T-helper 1 cell (primary cell): Measurements from ENCODE around the gene B3GAT1.
"Not testable (repeated sequence)": the region's sequence is repeated elsewhere in the genome, so short reads cannot be mapped to it uniquely, and the experiment has no call there.

Experiments
- DNase-seq, 5 donors: peaks; one replicate each; pipeline ENCODE4 v3.0.0-alpha.2; 2012 to 2020

The B3GAT1 gene

GRCh38 chr11:134350381-134350780 lies 61.7 kb downstream of the B3GAT1 start:
- DNase-seq, result no peak

DNA sequence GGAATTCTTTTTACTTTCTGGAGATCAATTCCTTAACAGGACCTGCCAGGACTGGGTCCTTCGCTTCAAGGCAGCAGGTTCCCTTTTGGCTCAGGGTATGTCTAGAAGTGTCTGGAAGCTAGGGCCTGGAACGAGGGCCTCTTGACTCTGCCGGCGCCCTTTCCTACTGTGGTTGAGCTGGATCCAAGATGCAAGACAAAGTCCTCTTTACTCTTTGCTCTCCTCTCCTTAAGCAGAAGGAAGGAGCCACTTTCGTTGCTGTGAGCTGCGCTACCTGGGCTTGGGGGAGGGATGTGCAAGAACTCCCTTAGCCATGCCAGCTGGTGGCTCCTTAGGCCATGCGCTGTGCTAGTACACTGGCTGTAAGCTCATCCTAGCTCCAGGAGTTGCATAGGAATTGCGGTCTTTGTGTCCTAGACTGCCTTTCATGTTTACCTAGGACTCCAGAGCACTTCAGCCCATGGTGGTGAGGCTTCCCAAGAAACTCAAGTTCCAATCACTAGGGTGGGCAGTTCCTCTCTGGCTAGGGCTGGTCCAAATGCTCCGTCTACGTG lies 62.2 kb downstream of the B3GAT1 start:
- DNase-seq, result no peak

DNA sequence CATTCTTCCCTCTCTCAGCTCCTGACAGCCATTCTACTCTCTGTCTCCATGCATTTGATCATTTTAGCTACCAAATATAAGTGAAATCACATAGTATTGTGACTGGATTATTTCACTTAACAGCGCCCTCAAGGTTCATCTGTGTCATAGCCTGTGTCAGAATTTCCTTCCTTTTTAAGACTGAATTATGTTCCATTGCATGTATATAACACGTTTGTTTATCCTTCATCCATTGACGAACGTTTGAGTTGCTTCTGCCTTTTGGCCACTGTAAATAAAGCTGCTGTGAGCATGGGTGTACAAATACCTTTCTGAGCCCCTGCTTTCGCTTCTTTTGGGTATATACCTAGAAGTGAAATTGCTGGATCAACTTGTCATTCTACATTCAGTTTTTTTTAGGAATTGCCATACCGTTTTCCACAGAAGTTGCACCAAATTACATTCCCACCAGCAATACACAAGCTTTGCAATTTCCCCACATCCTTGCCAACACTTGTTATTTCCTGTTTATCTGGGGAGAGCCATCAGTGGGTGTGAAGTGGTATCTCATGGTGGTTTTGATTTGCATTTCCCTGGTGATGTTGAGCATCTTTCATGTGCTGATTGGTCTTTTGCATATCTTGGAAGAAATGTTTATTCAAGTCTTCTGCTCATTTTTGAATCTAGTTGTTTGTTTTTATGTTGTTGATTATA lies 62.8 kb downstream of the B3GAT1 start:
- DNase-seq, result peak in 1 of 5 donors; percentile 64

DNA sequence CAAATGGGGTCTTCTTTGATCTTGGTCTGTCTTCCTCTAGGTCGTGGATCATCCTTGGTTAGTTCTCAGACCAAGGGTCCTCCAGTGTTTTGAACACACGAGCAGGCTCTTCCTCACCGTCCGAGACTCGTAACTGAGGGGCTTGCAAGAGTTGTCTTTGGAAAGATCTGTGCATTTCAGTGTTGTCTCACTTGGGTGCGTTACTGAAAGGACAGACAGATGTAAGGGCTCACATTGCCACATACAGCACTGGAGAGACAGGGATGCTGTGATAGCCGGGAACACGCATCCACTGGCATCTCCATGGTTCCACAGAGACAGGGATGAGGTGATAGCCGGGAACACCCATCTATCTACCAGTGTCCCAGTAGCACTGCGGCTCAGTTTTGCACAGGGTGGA lies 64.6 kb downstream of the B3GAT1 start:
- DNase-seq, result no peak

DNA sequence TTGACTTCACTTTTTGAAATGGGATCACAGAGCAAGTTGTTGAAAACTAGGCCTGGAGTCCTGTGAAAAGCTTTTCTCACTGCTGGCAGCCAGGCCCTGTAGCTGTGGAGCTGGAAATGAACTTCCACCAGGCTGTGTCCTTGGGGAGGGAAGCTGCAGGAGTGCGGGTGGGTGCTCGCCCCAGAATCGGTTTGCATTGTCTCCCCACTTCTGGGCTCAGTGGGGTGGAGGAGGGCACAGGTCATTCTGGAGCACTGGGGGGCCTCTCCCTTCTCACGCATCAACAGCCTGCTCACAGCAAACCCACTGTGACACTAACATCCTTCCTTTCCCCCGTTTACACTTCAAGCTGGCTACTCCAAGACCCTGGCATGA lies 65.1 kb downstream of the B3GAT1 start:
- no peak for DNase-seq

DNA sequence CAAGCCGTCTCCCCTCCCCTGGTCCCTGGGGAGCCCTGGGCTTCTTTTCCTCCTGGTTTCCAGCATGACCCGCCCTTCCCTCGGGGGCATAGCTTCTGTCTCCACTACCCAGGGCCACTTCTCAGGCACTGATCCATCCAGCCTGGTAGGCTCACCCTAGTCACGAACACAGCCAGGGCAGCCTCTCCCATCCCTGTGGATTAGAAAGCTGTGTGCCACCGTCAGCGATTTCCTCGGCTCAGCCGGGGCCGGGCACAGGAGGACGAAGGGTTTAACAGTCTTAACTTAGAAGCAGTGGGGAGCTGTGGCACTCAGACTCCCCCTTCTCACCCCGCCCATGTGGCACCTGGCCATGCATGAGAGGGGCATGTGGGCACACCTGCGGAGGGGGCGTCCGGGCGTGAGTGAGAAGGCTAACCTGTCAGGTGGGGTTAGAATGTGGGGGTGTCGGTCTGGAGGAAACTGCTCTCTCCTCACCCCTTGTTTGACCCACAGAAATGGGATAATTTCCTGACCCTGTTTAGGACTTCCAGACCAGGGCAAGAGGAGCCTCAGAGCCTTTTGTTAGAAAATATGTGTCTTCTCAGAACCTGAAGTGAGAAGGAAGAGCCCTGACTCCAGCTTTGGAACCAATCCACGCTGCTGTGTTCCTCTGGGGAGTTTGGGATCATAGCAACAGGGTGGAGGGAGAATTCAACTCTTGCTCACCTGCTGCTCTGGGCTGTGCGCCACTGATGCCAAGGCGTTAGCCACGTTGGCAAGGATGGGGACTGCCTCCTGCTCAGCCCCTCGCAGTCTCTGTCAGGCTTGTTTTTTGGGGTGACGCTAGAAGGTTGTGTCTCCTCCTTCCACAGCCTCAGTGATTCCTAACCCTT lies 65.7 kb downstream of the B3GAT1 start:
- DNase-seq, result no peak

DNA sequence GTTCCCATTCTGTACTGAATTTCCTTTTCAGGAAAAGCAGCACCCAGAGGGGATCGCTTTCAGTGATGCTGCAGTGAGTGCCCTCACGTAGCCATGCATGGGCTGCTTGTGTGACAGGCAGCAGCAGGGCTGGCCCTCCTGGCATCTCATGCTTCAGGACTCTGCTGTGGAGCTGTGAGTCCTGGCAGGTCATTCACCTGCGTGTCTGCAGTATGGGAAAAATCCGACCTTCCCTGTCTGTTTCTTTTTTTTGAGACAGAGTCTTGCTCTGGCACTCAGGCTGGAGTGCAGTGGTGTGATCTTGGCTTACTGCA lies 66.8 kb downstream of the B3GAT1 start:
- DNase-seq, result no peak

DNA sequence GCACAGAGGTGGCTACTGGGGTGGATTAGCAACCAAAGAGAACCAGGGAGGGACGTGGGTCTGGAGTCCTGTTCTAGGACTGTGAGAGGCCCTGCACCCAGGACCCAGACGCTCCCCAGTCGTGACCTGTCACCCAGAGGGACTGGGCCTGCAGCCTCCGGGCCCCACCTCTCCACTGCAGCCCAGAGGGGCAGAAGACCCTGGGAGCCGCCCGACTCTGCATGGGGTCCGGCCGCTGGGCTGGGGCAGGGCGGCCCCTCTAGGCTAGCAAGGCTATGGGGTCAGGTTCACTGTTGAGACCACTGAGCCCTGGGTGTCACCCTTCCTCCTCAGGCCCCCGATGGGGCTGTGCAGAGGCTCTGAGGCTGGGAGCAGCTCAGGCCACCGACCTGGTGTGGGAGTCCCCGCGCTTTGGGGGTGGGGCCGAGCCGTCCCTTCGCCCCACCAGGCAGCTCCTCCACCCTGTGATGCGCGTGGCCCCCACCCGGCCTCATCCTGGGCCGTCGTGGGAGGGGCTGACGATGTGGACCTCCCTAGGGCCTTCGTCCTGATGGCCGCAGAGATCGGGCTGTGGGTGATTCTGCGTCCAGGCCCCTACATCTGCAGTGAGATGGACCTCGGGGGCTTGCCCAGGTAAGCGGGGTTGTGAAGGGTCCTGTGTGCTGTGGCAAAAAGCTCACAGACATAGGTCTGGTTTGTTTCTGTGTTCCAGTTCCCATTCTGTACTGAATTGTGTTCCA lies 67.4 kb downstream of the B3GAT1 start:
- DNase-seq, result not testable (repeated sequence)

DNA sequence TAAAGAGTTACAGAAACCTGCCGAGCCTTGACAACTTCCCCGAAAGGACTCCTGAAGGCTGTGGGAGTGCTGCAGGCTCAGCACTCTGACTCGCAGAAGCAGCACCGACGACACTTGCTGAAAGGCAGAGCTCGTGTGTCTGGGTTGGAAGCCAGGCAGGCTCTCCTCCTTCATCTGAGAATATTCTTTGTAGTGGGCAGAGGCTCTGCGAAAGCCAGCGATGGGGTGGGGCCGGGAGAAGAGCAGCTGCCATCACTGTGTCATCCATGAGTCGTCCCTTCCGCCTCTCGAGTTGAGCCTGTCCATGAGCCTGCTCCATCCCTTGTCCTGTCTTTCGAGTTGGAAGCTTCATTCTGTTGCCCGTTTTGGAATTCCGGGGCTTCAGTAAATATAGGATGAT lies 68.4 kb downstream of the B3GAT1 start:
- no peak for DNase-seq

DNA sequence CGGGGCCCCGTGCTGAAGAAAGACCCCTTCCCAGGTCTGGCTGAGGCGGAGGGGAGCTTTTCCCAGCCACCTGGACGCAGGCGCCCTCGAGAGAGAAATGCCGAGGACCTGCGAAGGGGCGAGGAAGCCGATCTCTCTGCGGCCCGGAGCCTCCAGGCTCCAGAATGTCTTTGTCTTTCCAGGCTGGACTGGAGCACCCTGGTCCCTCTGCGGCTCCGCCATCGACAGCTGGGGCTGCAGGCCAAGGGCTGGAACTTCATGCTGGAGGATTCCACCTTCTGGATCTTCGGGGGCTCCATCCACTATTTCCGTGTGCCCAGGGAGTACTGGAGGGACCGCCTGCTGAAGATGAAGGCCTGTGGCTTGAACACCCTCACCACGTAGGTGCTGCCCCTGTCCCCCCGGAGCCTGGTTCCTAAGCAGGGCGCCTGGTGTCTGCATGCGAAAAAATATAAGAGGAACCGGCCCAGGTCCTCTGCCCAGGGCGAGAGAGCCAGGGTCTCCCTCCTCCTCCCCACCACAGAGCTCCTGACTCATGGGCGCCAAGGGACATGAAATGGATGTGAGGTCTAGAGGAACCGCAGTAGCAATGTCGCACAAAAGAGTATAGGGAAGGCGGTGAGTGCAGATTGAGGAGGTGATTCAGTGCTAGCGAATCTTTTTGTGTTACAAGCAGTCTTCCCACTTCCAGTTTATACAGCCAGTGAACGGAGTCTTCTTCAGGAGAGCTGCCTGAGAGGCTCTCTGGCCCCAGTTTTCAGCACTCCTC lies 69.3 kb downstream of the B3GAT1 start:
- DNase-seq, result no peak

DNA sequence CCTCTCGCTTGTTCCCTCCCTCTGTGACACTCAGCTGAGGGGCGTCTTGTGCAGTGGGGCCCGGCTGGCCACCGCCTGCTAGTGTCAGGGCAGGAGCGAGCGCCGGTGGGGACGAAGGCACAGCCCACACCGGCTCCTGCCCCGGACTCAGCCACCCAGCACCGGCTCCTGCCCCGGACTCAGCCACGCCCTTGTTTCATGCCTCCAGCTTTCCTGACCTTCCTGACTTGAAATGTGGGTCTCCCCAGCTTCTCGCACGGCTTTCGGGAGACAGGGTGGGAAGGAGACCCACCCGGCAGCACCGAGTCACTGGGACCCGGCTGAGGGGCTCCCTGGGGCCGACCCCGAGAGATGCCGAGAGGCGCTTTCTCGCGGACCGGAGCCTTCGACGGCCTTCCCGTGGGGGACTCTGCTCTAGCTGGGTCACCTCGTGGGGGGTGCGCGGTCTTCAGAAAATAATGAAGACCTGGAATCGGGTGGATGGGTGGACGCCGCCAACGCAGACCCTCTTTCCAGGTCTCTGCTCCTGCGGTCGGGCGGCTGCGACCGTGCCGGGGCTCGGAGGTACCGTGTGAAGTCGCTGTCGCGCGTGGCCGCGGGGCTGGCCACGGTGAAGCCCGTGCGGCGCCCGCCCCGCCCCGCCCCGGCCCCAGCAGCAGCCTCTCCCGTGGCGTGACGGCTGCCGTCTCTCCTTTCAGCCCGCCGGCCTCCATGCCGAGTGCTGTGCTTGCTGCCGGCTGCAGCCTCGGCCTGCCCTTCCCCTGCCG lies 70.1 kb downstream of the B3GAT1 start:
- DNase-seq, result no peak

GRCh38 chr11:134340354-134340964 lies 71.6 kb downstream of the B3GAT1 start:
- no peak for DNase-seq

GRCh38 chr11:134339756-134340155 lies 72.3 kb downstream of the B3GAT1 start:
- no peak for DNase-seq

- no peak for DNase-seq
These were observed 73.4 kb downstream of the B3GAT1 start for GRCh38 chr11:134338654-134339053.

DNA sequence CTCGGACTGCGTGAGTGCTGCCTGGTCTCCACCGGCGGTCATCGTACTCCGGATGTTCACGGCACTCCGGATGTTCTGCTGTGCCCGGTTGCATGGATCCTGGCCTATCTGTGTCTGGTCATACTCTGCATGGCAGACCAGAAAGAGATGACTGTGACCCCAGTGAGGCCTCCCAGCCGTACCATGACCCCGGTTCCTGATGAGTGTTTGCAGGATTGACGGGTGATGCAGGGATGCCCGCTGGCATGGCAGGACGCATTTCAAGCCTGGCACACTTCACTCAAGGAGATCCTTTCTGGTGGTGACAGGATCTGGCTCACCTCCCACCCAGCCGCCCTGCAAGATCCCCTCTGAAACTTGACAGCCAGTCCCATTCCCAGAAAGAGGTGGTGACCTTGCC lies 74.0 kb downstream of the B3GAT1 start:
- DNase-seq, result no peak

DNA sequence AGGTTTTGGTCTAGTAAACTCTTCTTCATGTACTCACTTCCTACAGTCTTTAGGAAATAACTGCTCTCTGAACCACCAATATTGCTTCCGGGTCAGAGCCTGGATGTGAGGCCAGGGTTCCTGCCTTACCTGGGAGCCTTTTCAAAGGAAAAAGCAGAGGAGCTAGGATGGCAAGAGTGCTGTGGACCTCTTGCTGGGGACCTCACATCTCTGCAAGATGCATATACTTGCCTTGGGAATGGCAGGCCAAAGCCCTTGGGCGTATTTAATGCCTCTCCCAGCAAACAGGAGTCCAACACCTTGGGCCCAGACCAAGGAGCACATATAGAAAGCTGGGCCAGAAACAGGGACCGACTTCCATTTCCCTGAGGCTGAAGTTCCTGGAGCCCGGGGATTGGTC lies 75.0 kb downstream of the B3GAT1 start:
- DNase-seq, result no peak

DNA sequence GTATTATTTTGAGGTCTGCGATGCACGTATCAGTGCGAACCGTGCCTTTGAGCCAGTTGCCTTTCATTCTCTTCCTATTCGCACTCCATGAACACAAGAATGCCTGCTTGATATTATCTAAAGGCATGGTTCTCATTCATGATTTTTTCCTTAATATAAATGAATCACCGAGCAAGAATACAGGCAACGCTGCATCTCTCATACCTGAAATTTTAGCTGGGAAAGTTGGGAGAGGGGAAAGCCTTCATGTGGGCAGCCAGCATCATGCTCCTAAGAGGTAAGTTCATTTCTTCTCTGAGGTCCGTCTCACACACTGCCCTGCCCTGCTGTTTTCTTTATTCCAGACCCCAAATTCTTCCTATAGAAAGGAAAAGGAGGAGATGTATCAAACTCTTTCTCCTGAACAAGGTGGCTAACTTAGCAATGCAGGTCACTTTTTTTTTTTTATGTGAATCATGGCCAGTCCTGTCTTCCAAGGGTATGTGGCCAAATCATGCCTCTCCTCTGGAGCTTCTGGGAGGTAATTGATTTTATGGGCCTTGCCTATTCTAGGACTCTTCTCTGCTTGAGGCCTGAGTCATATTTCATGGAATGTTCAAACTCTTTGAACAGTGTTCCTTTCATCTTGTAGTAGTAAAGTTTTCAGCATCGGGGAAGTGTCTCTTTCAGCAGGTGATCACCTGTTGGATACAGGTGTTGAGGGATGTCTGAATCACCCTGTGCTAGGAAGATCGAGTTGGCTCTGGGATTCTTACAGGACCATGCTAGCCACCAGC lies 77.1 kb downstream of the B3GAT1 start:
- no peak for DNase-seq

- no peak for DNase-seq
These were observed 78.1 kb downstream of the B3GAT1 start for GRCh38 chr11:134333946-134334345.

DNA sequence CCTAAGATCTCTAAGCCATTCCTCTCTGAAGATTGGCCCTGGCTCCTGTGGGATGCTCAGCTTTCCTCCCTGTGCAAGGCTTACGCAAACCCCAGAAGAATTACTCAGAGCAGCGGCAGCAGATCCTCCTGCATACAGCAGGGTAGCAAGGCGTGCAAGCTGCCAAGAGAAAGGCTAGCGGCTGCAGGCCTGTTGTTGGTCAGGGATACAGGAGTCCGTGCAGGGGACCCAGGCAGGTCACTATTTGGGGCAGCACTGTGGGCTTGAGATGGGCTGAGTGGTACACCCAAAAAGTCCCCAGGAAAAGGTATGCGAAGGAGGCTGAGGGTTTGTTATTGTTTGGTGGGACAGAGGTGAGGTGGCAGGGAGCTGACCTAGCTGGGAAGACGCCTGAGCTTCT lies 78.7 kb downstream of the B3GAT1 start:
- DNase-seq, result no peak

DNA sequence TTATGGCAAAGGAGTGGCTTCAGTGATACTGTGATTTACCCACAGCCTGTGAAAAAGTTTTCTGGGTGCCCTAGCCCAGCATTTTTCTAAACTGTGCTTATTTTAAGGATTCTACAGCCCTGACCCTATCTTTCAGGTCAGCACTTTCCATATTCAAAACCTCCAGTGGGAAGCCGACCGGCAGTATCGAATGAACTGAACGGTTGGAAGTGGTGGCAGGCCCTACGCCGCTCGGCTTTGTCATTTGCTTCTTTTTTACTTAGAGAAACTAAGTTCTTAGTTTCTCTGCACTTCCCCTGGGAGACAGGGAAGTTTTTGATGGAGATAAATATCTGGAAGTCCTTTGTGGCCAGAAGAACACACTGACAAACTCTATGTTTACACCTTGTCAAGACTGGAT lies 79.3 kb downstream of the B3GAT1 start:
- no peak for DNase-seq

DNA sequence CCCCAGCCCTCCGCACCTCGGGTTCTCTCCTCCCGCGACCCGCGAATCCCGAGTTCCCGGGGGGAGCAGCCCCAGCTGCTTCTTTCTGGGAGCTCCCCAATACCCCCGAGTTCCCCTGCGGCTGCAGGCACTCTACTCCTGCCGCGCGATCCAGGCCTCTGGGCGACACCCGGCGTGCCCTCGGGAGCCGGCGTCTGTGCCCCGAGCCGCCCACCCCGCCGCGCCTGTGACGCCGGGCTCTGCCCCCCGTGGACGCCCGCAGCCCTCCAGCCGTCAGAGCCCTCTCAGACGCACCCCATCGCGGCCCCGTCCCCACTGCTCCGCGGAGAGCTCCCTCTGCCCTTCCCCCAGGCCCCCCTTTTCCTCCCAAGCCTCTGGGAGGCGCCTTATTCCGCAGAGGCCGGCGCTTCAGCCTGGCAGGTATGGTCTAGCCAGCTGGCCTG lies 79.8 kb downstream of the B3GAT1 start:
- peak in 1 of 5 donors; percentile 33 for DNase-seq
